HG03520 (cell line): ENCODE measurements around the gene CPNE8.

ENCODE experiments used
- ATAC-seq: cut with Tn5 transposase; IDR thresholded peaks from one replicate; pipeline ENCODE4 v1.9.1; 2021; ENCODE audit warnings: mild to moderate bottlenecking, moderate library complexity; ENCODE audit not compliant: unreplicated experiment

CPNE8 gene

DNA sequence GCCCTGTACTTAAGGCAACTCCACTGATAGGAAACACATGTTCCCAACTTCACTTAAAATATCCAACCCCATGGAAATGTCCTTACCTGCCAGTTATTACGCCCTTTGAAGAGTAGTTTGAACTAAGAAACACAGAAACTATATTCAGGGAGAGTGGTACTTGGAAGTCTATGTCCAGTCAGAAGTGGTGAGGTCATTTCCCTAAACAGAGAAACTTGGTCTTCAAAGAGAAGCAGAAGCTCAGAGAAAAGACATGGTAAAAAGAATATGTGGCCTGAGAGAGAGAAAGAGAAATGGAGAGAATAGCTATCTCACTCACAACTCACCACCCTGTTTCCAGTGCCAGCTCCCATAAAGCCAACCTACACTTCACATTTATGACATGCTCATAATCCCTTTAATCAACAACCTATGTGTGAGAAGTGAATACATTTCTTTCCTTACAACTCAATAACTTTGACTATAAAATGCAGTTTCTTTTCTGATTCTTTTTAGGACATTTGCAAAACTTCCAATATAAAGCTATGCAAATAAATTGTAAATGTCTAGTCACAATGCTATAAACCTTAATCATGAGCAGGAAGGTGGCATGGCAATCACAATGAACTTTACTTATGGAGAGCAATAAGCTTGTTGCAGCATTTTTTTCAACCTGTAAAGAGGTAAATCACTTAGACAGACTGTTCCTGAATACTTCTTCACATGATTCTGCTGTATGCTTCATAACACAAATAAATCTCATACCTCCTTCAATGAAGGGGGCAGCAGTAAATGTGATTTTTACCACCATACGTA is 67.1 kb downstream of the CPNE8 start:
- ATAC-seq, result no peak

DNA sequence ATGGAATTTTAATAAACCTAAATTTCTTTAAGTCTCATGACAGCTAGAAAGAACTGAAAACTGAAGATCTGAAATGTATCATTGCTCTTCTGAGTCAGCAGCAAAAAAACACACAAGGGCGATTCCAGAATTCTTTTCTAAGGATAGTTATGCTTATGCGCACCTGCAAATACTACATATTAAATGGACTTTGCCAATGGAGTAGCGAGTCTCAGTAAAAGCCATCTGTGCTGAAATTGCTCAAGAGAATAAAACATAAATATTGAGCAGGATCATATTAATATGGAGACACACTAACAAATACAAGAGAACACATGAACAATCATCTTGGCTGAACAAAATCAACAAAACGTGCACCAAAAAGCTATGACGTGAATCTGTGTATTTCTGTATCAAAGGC is 73.7 kb downstream of the CPNE8 start:
- no peak for ATAC-seq

DNA sequence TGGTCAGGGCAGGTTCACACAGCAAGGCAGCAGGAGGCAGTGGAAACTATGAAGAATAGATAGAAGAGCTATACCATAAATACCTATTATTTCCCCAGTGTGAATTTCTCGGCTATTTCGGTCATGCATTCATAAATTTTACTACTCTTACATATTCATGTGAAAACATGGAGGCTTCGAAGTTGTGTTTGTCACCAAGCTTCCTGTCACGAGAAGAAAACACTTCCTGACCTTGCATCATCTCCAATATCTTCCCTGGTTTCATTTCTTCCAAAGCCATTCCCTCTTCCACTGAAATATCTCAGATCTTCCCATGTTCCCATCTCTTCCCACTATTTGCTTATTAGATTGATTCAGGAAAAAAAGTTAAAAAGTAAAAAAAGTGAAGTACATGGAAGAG is 80.4 kb downstream of the CPNE8 start:
- no peak for ATAC-seq

DNA sequence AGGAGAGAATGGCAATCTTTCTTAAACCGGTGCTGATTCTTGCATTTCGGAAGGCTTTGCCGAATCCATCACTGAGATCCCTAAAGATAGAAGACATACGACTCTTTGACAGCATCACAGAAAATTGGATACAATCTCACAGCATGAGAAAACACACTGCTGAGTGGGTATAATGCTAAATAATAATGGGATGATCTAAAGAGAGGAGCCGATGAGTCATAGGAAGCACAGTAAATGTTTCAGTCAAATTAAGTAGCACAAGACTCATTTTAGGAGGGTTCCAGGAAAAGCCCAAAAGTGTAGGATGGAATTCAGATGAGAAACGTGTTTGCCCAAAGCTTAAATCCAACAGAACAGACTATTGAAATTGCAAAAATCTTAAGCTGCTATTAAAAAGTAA is 81.7 kb downstream of the CPNE8 start:
- no peak for ATAC-seq

DNA sequence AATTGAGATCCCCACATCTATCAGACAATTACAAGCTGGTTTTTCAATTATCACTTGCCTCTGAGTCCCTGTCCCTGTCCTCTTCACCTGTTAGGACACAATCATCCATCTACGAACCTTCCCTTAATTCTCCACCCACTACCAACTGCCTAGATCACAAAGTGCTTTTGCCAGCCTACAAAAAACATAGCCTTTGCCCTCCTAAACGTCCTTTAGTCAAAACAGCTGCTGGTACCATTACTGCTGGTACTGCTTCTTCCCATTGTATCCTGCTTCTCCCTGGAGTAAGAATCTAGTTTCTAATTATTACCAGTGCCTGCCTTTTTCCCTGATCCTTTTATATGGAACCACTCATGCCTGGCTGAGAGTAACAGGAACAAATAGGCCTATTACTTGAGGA is 82.1 kb downstream of the CPNE8 start:
- ATAC-seq, result no peak

DNA sequence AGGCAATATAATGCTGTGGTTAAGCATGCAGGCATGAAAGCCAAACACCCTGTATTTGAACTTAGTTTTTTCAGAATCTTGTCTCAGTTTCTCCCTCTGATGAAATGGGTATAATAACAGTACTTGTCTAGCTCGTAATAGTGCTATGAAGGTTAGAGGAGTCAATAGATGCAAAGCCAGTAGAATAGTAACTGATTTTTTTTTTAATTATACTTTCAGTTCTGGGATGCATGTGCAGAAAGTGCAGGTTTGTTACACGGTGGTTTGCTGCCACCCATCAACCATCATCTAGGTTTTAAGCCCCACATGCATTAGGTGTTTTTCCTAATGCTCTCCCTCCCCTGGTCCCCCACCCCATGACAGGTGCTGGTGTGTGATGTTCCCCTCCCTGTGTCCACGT is 87.4 kb downstream of the CPNE8 start:
- ATAC-seq, result no peak

DNA sequence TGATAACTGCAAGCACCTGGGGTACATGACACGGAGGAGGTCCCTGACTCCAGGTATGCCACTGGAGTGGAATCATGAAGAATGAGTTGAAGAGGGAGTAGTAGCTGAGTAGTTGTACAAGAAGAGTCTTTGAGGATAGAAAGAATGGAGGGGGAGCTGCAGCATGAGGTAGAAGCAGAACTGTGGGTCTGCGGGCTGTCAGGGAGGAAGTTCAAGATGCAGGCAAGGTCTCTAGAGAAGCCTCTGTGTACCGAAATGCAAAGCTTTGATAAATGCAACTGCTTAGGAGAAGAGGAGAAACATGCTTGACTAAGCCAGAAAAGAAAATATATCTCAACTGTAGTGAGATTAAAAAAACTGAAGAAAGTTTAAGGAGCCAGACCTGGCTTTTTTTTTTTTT is 91.5 kb downstream of the CPNE8 start:
- ATAC-seq, result no peak

DNA sequence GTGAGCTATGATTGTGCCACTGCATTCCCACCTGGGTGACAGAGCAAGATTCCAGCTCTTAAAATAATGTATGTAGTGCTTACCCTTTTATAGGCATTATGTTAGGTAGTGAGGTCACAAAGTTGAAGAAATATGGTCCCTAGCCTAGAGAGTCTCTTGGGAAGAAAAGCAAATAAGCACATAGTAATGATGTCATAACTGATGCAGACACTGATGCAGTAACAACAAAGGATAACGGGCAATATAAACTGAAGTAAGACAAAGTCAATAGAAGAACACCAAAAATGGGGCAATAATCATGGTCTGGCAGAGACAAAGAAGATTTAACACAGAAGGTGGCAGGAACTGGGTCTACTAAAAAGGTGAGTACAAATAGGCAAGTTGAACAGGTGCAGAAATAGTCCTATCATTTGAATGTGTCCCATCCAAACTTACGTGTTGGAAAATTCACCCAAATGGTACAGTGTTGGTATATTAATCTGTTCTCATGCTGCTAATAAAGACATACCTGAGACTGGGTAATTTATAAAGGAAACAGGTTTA is 93.5 kb downstream of the CPNE8 start:
- no peak for ATAC-seq

GRCh38 chr12:38809832-38810231 is 95.6 kb downstream of the CPNE8 start:
- no peak for ATAC-seq

DNA sequence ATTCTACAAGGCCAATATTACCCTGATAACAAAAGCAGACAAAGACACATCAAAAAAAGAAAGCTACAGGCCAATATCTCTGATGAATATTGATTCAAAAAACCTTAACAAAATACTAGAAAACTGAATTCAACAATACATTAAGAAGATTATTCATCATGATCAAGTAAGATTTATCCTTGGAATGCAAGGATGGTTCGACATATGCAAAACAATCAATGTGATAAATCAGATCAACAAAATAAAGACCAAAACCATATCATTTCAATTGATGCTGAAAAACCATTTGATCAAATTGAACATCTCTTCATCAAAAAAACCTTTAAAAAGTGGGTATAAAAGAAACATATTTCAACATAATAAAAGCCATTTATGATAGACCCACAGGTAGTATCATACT is 117.3 kb downstream of the CPNE8 start:
- ATAC-seq, result no peak

DNA sequence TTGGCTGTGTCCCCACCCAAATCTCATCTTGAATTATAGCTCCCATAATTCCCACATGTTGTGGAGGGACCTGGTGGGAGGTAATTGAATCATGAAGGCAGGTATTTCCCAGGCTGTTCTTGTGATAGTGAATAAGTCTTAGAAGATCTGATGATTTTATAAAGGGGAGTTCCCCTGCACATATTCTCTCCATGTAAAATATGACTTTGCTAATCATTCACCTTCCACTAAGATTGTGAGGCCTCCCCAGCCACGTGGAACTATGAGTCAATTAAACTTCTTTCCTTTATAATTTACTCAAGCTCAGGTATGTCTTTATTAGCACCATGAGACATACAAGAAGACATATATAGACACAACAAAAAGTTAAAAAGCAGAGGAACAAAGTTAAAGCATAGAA is 120.0 kb downstream of the CPNE8 start:
- no peak for ATAC-seq

DNA sequence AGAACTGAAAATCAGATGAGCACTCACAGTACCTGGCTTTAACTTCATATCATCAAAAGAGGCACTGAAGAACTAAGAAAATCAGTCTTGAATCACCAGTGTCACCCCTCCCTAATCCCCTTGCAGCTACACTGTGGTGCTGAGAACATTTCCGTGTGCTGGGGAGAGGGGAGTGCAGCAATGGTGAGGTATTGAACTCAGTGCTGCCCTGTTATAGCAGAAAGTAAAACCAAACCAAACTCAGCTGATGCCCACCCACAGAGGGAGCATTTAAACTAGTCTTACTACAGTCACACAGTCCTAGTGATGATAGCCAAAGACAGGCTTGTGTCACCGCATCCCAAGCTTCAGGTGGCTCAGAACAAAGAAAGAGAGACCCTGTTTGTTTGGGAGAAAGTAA is 122.1 kb downstream of the CPNE8 start:
- no peak for ATAC-seq

- ATAC-seq, result no peak
Observed at GRCh38 chr12:38782359-38782758, 123.0 kb downstream of the CPNE8 start.

DNA sequence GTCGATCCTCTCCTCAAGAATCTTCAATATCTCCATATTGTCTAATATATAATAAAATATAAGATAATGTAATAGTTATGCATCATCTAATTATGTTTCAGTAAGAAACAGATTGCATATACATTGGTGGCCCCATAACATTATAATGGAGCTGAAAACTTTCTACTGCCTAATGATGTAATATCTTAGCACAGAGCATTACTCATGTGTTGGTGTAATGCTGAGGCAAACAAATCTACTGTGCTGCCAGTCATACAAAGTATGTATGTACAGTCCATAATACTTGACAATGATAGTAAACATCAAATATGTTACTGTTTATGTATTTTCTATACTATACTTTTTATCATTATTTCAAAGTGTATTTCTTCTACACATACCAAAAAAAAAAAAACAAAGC is 128.7 kb downstream of the CPNE8 start:
- no peak for ATAC-seq

DNA sequence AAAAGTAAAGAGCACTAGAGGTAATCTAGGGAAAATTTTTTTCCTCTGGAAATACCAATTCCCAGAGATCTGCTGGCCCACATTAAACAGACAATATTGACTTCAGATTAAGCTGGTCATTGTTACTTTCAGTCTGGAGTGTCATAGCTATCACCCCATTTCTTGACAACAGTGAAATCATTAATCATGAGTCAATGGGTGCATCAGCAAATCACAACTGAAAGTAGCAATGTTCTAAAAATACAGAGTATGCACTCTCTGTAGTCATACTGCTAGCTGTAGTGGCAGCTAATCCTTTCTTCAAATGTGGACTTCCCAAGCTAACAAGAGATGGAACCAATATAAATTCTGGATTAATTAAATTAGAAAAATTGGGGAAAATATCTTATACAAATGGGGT is 129.9 kb downstream of the CPNE8 start:
- ATAC-seq, result peak; percentile 93

- ATAC-seq, result no peak
Observed at GRCh38 chr12:38772437-38772836, 133.0 kb downstream of the CPNE8 start.

DNA sequence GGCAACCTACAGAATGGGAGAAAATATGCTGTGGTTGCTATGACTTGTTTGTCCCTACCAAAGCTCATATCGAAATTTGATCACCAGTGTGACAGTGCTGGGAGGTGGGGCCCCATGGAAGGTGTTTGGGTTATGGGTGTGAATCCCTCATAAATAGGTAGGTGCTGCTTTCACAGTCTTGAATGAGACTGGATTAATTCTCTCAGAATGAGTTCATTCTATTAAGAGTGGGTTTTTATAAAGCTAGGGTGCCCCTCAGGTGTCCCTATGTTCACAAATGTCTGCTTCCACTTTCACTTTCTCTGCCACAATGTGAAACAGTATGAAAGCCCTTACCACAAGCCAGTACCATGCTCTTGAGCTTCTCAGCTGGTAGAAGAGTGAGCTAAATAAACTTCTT is 133.5 kb downstream of the CPNE8 start:
- ATAC-seq, result peak; percentile 62

GRCh38 chr12:38761636-38762342 is 143.6 kb downstream of the CPNE8 start:
- no peak for ATAC-seq

GRCh38 chr12:38761111-38761510 is 144.3 kb downstream of the CPNE8 start:
- ATAC-seq, result no peak

DNA sequence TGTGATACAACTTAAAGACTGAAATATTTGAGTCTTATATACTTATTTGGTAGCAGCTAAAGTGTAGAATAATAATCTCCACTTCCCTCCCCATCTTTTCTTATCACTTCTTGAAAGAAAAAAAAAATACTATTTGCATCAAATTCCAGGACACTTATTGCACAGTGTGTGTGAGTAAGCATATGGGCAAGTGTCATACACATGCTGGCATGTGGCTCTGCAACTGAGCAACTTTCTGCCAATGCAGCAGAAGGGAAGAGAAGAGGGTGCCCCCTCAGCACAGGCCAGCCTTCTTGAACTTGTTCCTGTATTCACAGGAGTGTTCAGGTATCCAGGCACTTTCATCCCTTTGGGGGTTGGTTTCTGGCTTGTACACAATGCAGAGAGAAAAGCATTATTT is 145.8 kb downstream of the CPNE8 start:
- no peak for ATAC-seq

DNA sequence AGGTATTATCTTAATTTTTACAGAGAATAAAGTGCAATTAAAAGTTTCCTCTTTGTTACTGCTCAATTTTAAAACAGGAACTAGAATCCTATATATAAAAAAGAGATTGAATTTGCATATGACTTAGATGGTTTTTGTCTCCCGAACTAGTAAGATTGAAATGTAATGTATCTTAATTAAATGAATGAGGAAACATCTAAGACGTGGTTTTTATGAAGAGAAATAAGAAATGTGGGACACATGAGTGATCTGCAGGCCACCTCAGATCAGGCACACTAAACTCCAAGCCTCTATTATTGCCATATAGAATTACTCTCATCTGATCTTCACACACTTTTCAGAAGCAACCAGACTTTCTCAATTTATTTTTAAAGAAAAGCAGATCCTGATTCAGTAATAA is 158.6 kb downstream of the CPNE8 start:
- no peak for ATAC-seq

DNA sequence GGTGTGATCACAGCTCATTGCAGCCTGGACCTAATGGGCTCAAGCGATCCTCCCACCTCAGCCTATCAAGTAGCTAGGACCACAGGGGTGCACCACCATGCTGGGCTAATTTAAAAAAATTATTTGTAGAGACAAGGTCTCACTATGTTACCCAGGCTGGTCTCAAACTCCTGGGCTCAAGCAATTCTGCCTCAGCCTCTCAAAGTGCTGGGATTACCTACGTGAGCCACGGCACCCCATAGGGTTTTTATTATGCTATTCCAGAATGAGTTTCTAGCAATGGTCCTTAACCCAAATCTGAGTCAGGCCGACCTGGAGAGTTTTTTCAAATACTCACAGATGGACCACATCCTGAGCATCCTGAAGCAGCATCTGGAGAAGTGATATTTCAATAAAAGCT is 159.8 kb downstream of the CPNE8 start:
- ATAC-seq, result no peak
